OCI-LY7 (cell line): ENCODE results near the gene SNPH. TPM values are rescaled to one million over a fixed set of nuclear protein-coding genes. Genes with fewer than 3 reads are reported as not detected.

ENCODE experiments used
- BruUV-seq: library from RNA; stranded (reverse); fragments of 400-500 nt; replicated peaks from 2 replicates; lab custom pipeline; 2021; lab: Mats Ljungman, UMichigan
- CTCF ChIA-PET: fragments of 300-600 bp; sonication (Branson Sonifier 250); formaldehyde crosslinking; loops from one replicate; lab custom pipeline; 2022; ENCODE audit warnings: antibody characterized with exemption; ENCODE audit not compliant: unreplicated experiment; lab: Charles Lee
- POLR2A ChIA-PET: fragments of 300-600 bp; sonication (Branson Sonifier 250); formaldehyde crosslinking; loops from one replicate; lab custom pipeline; 2022; ENCODE audit warnings: antibody characterized with exemption; lab: Charles Lee
- DNase-seq: peaks from one replicate; pipeline ENCODE4 v3.0.0-alpha.2; 2015; ENCODE audit warnings: low spot score
- H2AFZ ChIP-seq: fragments of 200-600 bp; sonication (generic), shearing (Covaris generic); 2 replicates; pipeline ENCODE4 v1.6.1; 2014; ENCODE audit warnings: mild to moderate bottlenecking, antibody characterized with exemption, low read length, moderate library complexity
- H3K27ac ChIP-seq: fragments of 200-600 bp; sonication (generic); 2 replicates; pipeline ENCODE4 v1.5.1; 2014; ENCODE audit warnings: mixed run types, low read depth, mild to moderate bottlenecking, moderate library complexity, low read length, inconsistent platforms; ENCODE audit not compliant: poor library complexity, severe bottlenecking
- H3K36me3 ChIP-seq: fragments of 200-600 bp; sonication (generic); 2 replicates; pipeline ENCODE4 v1.6.1; 2014; ENCODE audit warnings: mild to moderate bottlenecking, antibody characterized with exemption, low read length, moderate library complexity, mixed read lengths; ENCODE audit not compliant: insufficient read depth
- H3K4me1 ChIP-seq: fragments of 200-600 bp; sonication (generic); 2 replicates; pipeline ENCODE4 v1.5.1; 2014; ENCODE audit warnings: mild to moderate bottlenecking, low read length; ENCODE audit not compliant: insufficient read depth, poor library complexity, severe bottlenecking
- H3K4me2 ChIP-seq: fragments of 200-600 bp; sonication (generic); 2 replicates; pipeline ENCODE4 v1.6.1; 2014; ENCODE audit warnings: mild to moderate bottlenecking, low read length
- H3K4me3 ChIP-seq: fragments of 200-600 bp; sonication (generic); 2 replicates; pipeline ENCODE4 v1.5.1; 2014; ENCODE audit warnings: mild to moderate bottlenecking, low read depth, low read length; ENCODE audit not compliant: poor library complexity, severe bottlenecking
- H3K79me2 ChIP-seq: fragments of 200-600 bp; sonication (generic); 2 replicates; pipeline ENCODE4 v1.6.1; 2016; ENCODE audit warnings: low read depth, mild to moderate bottlenecking, low read length, moderate library complexity, mixed read lengths; ENCODE audit not compliant: insufficient read depth
- H3K9me2 ChIP-seq: fragments of 200-600 bp; sonication (generic); 2 replicates; pipeline ENCODE4 v1.6.1; 2016; ENCODE audit warnings: mild to moderate bottlenecking, low read length, mixed read lengths; ENCODE audit not compliant: insufficient read depth
- H3K9me3 ChIP-seq: fragments of 200-600 bp; sonication (generic); 2 replicates; pipeline ENCODE4 v1.6.1; 2014; ENCODE audit warnings: mild to moderate bottlenecking, mixed run types, low read length, mixed read lengths
- H4K20me1 ChIP-seq: fragments of 200-600 bp; sonication (generic); 2 replicates; pipeline ENCODE4 v1.6.1; 2014; ENCODE audit warnings: mild to moderate bottlenecking, antibody characterized with exemption, low read length, moderate library complexity, mixed read lengths; ENCODE audit not compliant: insufficient read depth
- CTCF ChIP-seq: fragments of 200-600 bp; sonication (generic); conservative IDR thresholded peaks from 2 replicates; pipeline ENCODE4 v1.5.1; 2014; ENCODE audit warnings: mild to moderate bottlenecking, antibody characterized with exemption, low read length, moderate library complexity, mixed read lengths
- EZH2phosphoT487 ChIP-seq: fragments of 200-600 bp; sonication (generic); IDR thresholded peaks from 2 replicates; pipeline ENCODE4 v1.6.1; 2018; ENCODE audit warnings: low read depth, borderline replicate concordance, mild to moderate bottlenecking, mixed run types, antibody characterized with exemption, low read length, moderate library complexity, mixed read lengths
- intact Hi-C: fragments of 100-400 bp; cut with micrococcal nuclease; formaldehyde crosslinking; loops from one replicate; pipeline ENCODE4 v1.10.0; 2022; ENCODE audit not compliant: unreplicated experiment
- total RNA-seq, 2 experiments: library from RNA; depleted of rRNA in 1 of 2; stranded (reverse); fragments of >200 nt in 1 of 2; shearing (Covaris generic) in 1 of 2; gene quantifications; 2 replicates each; pipeline ENCODE4 v1.2.3, GENCODE V29; 2014 to 2022

Gene SNPH
- total RNA-seq, 2 experiments from 2014 or later: not detected

- intact Hi-C loops: no loop called here
- H3K36me3 ChIP-seq: peaks cover 28% of the 10 kb centered on the region
- no peak for DNase-seq
- ChIA-PET POLR2A (no interaction called here), CTCF (no interaction called here)
- no peak overlapping the region for H3K4me3 ChIP-seq
- no peak overlapping the region for H3K4me2 ChIP-seq
- H3K27ac ChIP-seq: no peak overlapping the region
- no peaks in the 10 kb centered on the region for H3K9me3 ChIP-seq
- H2AFZ ChIP-seq: no peak overlapping the region
- no peak for TF ChIP-seq EZH2phosphoT487
- BruUV-seq: no TSS peak
- no peaks in the 10 kb centered on the region for H3K9me2 ChIP-seq
- H4K20me1 ChIP-seq: peaks cover 12% of the 10 kb centered on the region
- peaks cover 32% of the 10 kb centered on the region for H3K79me2 ChIP-seq
- peaks cover 35% of the 10 kb centered on the region for H3K4me1 ChIP-seq
These were observed 65.0 kb downstream of the SNPH start for GRCh38 chr20:1331101-1331500.

GRCh38 chr20:1331801-1332453, 65.8 kb downstream of the SNPH start:
- no peak for TF ChIP-seq EZH2phosphoT487
- TF ChIP-seq CTCF: no peak
- Histone ChIP-seq H2AFZ (no peak overlapping the region), H3K79me2 (peaks cover 23% of the 10 kb centered on the region), H3K4me1 (peaks cover 26% of the 10 kb centered on the region), H3K27ac (no peak overlapping the region), H3K9me3 (no peaks in the 10 kb centered on the region), H3K9me2 (no peaks in the 10 kb centered on the region), H3K36me3 (peaks cover 28% of the 10 kb centered on the region), H3K4me3 (no peak overlapping the region), H4K20me1 (peaks cover 5% of the 10 kb centered on the region; the same call in 1 of the 2 replicates), H3K4me2 (no peak overlapping the region)
- CTCF ChIA-PET: no interaction called here
- no peak for DNase-seq
- intact Hi-C loops: no loop called here
- no TSS peak for BruUV-seq
- POLR2A ChIA-PET: interaction anchor here (0.9 kb wide), 1 partner anchor 28 kb away, joined by 3 read pairs; no protein-coding TSS in a partner anchor

DNA sequence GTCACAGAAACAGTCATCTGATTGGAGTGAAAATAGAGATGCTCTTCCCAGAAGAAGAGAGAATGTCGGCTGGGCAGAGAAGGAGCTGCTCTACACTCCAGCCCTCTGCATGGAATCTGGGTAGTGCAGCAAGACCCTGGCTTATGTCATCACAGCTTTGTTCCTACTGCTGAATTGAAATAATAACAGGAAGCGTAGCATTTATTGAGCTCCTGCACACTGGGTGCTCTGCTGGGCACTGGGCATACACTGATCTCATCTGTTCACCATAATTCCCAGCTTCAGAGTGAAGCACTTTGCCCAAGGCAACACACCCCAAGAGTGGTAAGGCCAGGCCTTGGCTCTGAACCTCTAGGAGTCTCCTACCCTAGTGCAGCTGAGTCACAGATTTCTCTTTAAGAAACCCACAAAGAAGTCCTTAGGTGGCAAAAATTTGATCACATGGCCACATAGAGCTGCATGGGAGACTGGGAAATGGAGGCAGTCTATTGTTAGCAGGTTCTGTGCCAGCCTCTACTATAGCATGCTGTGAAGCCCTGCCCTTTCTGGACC, 66.7 kb downstream of the SNPH start:
- peaks cover 14% of the 10 kb centered on the region; the same call in 1 of the 2 replicates for H3K79me2 ChIP-seq
- BruUV-seq: no TSS peak

More for the DNA sequence above, 66.7 kb downstream of the SNPH start:
- H3K27ac ChIP-seq: no peak overlapping the region
- H4K20me1 ChIP-seq: peaks cover 5% of the 10 kb centered on the region; the same call in 1 of the 2 replicates
- TF ChIP-seq CTCF (no peak), EZH2phosphoT487 (no peak)
- CTCF ChIA-PET: no interaction called here
- intact Hi-C loops: no loop called here
- H3K4me3 ChIP-seq: no peak overlapping the region
- H3K9me3 ChIP-seq: no peaks in the 10 kb centered on the region
- POLR2A ChIA-PET: interaction anchor here (0.6 to 0.9 kb wide), 3 partner anchors 10 to 27 kb away, joined by 3 to 4 read pairs (median 3); no protein-coding TSS in a partner anchor
- no peaks in the 10 kb centered on the region for H3K9me2 ChIP-seq
- no peak for DNase-seq
- peaks cover 18% of the 10 kb centered on the region for H3K4me1 ChIP-seq
- H2AFZ ChIP-seq: no peak overlapping the region
- no peak overlapping the region for H3K4me2 ChIP-seq
- peaks cover 28% of the 10 kb centered on the region for H3K36me3 ChIP-seq
